ENCODE measurements around the gene CNTNAP2.
A peak's percentile ranks its signal among the peaks of the same experiment; 100 is the strongest.

CNTNAP2 gene

GRCh38 chr7:148232784-148233183 is 2116.2 kb downstream of the CNTNAP2 start:
- no peak overlapping the region for H3K27ac ChIP-seq
- no peak for TF ChIP-seq ZFX (IDR thresholded peaks at IDR 0.05)
- TF ChIP-seq CTCF (conservative IDR thresholded peaks at IDR 0.05), result no peak

GRCh38 chr7:148234715-148235114 is 2118.1 kb downstream of the CNTNAP2 start:
- H3K27ac ChIP-seq, result no peak overlapping the region

GRCh38 chr7:148238761-148239325 is 2122.2 kb downstream of the CNTNAP2 start:
- no peak overlapping the region for H3K27ac ChIP-seq
- TF ChIP-seq CTCF (conservative IDR thresholded peaks at IDR 0.05), result no peak
- TF ChIP-seq ZFX (IDR thresholded peaks at IDR 0.05), result no peak

More at GRCh38 chr7:148234715-148235114, 2118.1 kb downstream of the CNTNAP2 start:
- TF ChIP-seq ZFX (IDR thresholded peaks at IDR 0.05) (no peak; the same call in 1 of the 2 replicates), CTCF (conservative IDR thresholded peaks at IDR 0.05) (no peak)

- no peak for TF ChIP-seq CTCF (conservative IDR thresholded peaks at IDR 0.05)
- no peak overlapping the region for H3K27ac ChIP-seq
Observed at GRCh38 chr7:148241700-148242293, 2125.2 kb downstream of the CNTNAP2 start.

GRCh38 chr7:148242294-148242821 is 2125.8 kb downstream of the CNTNAP2 start:
- peak; percentile 97 for TF ChIP-seq CTCF (conservative IDR thresholded peaks at IDR 0.05)
- no peak for TF ChIP-seq ZFX (IDR thresholded peaks at IDR 0.05)
- no peak overlapping the region for H3K27ac ChIP-seq

GRCh38 chr7:148245381-148245780 is 2128.8 kb downstream of the CNTNAP2 start:
- TF ChIP-seq ZFX (IDR thresholded peaks at IDR 0.05), result no peak
- TF ChIP-seq CTCF (conservative IDR thresholded peaks at IDR 0.05), result no peak
- no peak overlapping the region for H3K27ac ChIP-seq

- TF ChIP-seq ZFX (IDR thresholded peaks at IDR 0.05), result no peak
- no peak for TF ChIP-seq CTCF (conservative IDR thresholded peaks at IDR 0.05)
Observed at GRCh38 chr7:148253629-148254028, 2137.0 kb downstream of the CNTNAP2 start.

More at GRCh38 chr7:148253629-148254028, 2137.0 kb downstream of the CNTNAP2 start:
- H3K27ac ChIP-seq, result no peak overlapping the region

Data from C4-2B (cell line).